ENCODE measurements around the gene MTMR1.

The MTMR1 gene

GRCh38 chrX:150779385-150779784, 86.2 kb downstream of the MTMR1 start:
- no peak for DNase-seq (ENCODE audit: low read depth in 2 of 2)

- no peak for DNase-seq (ENCODE audit: low read depth in 2 of 2)
Observed at GRCh38 chrX:150781677-150782076, 88.5 kb downstream of the MTMR1 start.

GRCh38 chrX:150790021-150790420, 96.8 kb downstream of the MTMR1 start:
- DNase-seq (ENCODE audit: low read depth in 2 of 2): no peak

GRCh38 chrX:150792949-150793527, 99.8 kb downstream of the MTMR1 start:
- no peak for DNase-seq (ENCODE audit: low read depth in 2 of 2)

- no peak for DNase-seq (ENCODE audit: low read depth in 2 of 2)
Observed at GRCh38 chrX:150805736-150806135, 112.5 kb downstream of the MTMR1 start.

GRCh38 chrX:150806827-150807226, 113.6 kb downstream of the MTMR1 start:
- DNase-seq (ENCODE audit: low read depth in 2 of 2): no peak

GRCh38 chrX:150813922-150814321, 120.7 kb downstream of the MTMR1 start:
- DNase-seq (ENCODE audit: low read depth in 2 of 2): no peak

All from stimulated activated CD4-positive, alpha-beta T cell treated with anti-CD3 and anti-CD28 coated beads, Interleukin-1b, Interleukin-23, amount 100 ng/mL, for 1 hour (primary cell).